Measurements from ENCODE around the gene RBM10. TPM values are rescaled to one million over a fixed set of nuclear protein-coding genes. Genes with fewer than 3 reads are reported as not detected.

The RBM10 gene
- total and polyA plus RNA-seq, 2 donors (not counting 1 experiment from before 2014, with no cell fraction given) = 48.7 to 51.6 TPM

- peak overlapping the region; percentile 79 for H3K9ac ChIP-seq (ENCODE audit: low read length)
- H2AFZ ChIP-seq (ENCODE audit: insufficient read depth, low read depth, low read length, poor library complexity, severe bottlenecking) = peak overlapping the region; percentile 77
- H3K4me2 ChIP-seq (replicated peaks; ENCODE audit: low read depth, low read length, poor library complexity, severe bottlenecking) = peak overlapping the region; percentile 77
- no peak for TF ChIP-seq EZH2 (IDR thresholded peaks at IDR 0.05; ENCODE audit: borderline replicate concordance, insufficient read depth, low read depth, low read length, poor library complexity, severe bottlenecking)
- TF ChIP-seq, protein P1, sequence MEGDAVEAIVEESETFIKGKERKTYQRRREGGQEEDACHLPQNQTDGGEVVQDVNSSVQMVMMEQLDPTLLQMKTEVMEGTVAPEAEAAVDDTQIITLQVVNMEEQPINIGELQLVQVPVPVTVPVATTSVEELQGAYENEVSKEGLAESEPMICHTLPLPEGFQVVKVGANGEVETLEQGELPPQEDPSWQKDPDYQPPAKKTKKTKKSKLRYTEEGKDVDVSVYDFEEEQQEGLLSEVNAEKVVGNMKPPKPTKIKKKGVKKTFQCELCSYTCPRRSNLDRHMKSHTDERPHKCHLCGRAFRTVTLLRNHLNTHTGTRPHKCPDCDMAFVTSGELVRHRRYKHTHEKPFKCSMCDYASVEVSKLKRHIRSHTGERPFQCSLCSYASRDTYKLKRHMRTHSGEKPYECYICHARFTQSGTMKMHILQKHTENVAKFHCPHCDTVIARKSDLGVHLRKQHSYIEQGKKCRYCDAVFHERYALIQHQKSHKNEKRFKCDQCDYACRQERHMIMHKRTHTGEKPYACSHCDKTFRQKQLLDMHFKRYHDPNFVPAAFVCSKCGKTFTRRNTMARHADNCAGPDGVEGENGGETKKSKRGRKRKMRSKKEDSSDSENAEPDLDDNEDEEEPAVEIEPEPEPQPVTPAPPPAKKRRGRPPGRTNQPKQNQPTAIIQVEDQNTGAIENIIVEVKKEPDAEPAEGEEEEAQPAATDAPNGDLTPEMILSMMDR (IDR thresholded peaks at IDR 0.05) = no peak
- H3K9me3 Mint-ChIP-seq (ENCODE audit: insufficient read depth) = no peaks in the 10 kb centered on the region
- H3K4me1 ChIP-seq (ENCODE audit: control insufficient read depth in 2 of 2, insufficient read depth in 2 of 2, low read length in 2 of 2) = peaks cover 20 to 32% of the 10 kb centered on the region in 2 donors
- H3K27ac ChIP-seq (ENCODE audit: low read length in 2 of 2) = peak overlapping the region; percentile 94 to 95
- intact Hi-C loops (cut with micrococcal nuclease) = loop anchor here (1.0 to 5.0 kb wide), 3 partner anchors 48 to 699 kb away; partner anchors contain the start of genes UBA1 and USP11
- peaks cover 12% of the 10 kb centered on the region for H4K20me1 ChIP-seq (ENCODE audit: control insufficient read depth, insufficient read depth, low read length, poor library complexity, severe bottlenecking)
- H3K4me1 Mint-ChIP-seq = peaks cover 35% of the 10 kb centered on the region
- peak overlapping the region; percentile 23 to 83 (median 71) for H3K4me3 ChIP-seq (ENCODE audit: control extremely low read depth in 1 of 5, extremely low read depth in 1 of 5, insufficient read depth in 1 of 5, low read depth in 2 of 5, low read length in 4 of 5)
- peak overlapping the region; percentile 97 for H3K4me3 Mint-ChIP-seq
- peak overlapping the region; percentile 99 for H3K27ac Mint-ChIP-seq
- POLR2A ChIA-PET = interaction anchor here (0.6 to 3.2 kb wide), 8 partner anchors 16 to 1403 kb away, joined by 3 to 21 read pairs (median 4); partner anchors contain the start of genes CDK16, RP2 and USP11
- no peaks in the 10 kb centered on the region for H3K9me3 ChIP-seq (ENCODE audit: control extremely low read depth in 1 of 3, control insufficient read depth in 2 of 3, insufficient read depth in 1 of 3, low read length in 2 of 3)
- CTCF ChIA-PET = interaction anchor here (0.9 to 1.5 kb wide), 5 partner anchors 15 to 308 kb away, joined by 3 to 8 read pairs (median 6); no protein-coding TSS in a partner anchor
- peaks cover 0 to 6% of the 10 kb centered on the region in 2 experiments for H3K36me3 ChIP-seq (replicated peaks in 1 of 2; ENCODE audit: control extremely low read depth in 1 of 2, control insufficient read depth in 1 of 2, extremely low read depth in 1 of 2, insufficient read depth in 2 of 2, low read length in 1 of 2)
- ATAC-seq (ENCODE audit: low read depth) (peak; percentile 18), DNase-seq (no peak)
- no peaks in the 10 kb centered on the region for H3K27me3 Mint-ChIP-seq
- no peaks in the 10 kb centered on the region for H3K27me3 ChIP-seq (replicated peaks in 1 of 4; ENCODE audit: control extremely low read depth in 1 of 4, control insufficient read depth in 3 of 4, insufficient read depth in 4 of 4, low read length in 3 of 4)
- peaks cover 50% of the 10 kb centered on the region for H3K79me2 ChIP-seq (ENCODE audit: control insufficient read depth, insufficient read depth, low read length)
- WGBS (ENCODE audit: insufficient coverage) = 0% methylated on average over 12 of the region's 39 CpGs
These were observed 537 bp downstream of the RBM10 start for GRCh38 chrX:47145395-47146120.
